Measurements from ENCODE around the gene SLC39A1. TPM values are rescaled to one million over a fixed set of nuclear protein-coding genes. Genes with fewer than 3 reads are reported as not detected.
A peak's percentile ranks its signal among the peaks of the same experiment; 100 is the strongest.

SLC39A1 gene
- total and polyA plus RNA-seq, 9 of the 15 experiments (the other 6 are each of a cell fraction or from before 2014, with no cell fraction given), result 9.9 to 81.1 (median 62.7) TPM

- TF ChIP-seq SMARCA4 (IDR thresholded peaks at IDR 0.05) (peak; percentile 44; the same call in 1 of the 2 replicates), ZNF584 (CRISPR knock-in tag; IDR thresholded peaks at IDR 0.05; ENCODE audit: low read depth) (no peak), KDM5B (IDR thresholded peaks at IDR 0.05; ENCODE audit: insufficient replicate concordance, low read depth, low read length) (no peak), FUS (optimal IDR thresholded peaks at IDR 0.05; ENCODE audit: low read depth, low read length) (no peak), ADNP (tag; IDR thresholded peaks at IDR 0.05) (no peak), MIER1 (IDR thresholded peaks at IDR 0.05; ENCODE audit: low read depth) (no peak), ZNF639 (CRISPR knock-in tag; conservative IDR thresholded peaks at IDR 0.05 in 1 of 2, IDR thresholded peaks at IDR 0.05 in 1 of 2) (no peak), GTF3C2 (IDR thresholded peaks at IDR 0.05; ENCODE audit: borderline replicate concordance, extremely low read depth, insufficient read length) (no peak), SRSF1 (IDR thresholded peaks at IDR 0.05; ENCODE audit: low read depth, low read length) (no peak), CREB5 (CRISPR knock-in tag; IDR thresholded peaks at IDR 0.05) (no peak), YY1 (IDR thresholded peaks at IDR 0.05; ENCODE audit: borderline replicate concordance in 1 of 3, control insufficient read depth in 1 of 3, extremely low read depth in 1 of 3, insufficient read depth in 3 of 3, insufficient read length in 1 of 3, insufficient replicate concordance in 2 of 3, low read depth in 1 of 3, low read length in 2 of 3) (no peak), MTF1 (CRISPR knock-in tag; IDR thresholded peaks at IDR 0.05; ENCODE audit: borderline replicate concordance) (no peak), EGR1 (conservative IDR thresholded peaks at IDR 0.05) (no peak), ZNF77 (CRISPR knock-in tag; IDR thresholded peaks at IDR 0.05) (no peak), ZNF511 (CRISPR knock-in tag; IDR thresholded peaks at IDR 0.05) (0 out of 2 replicates have a peak, but pooled peaks have one; percentile 34), SNAPC5 (CRISPR knock-in tag; IDR thresholded peaks at IDR 0.05) (no peak), FOXP1 (CRISPR knock-in tag; IDR thresholded peaks at IDR 0.05) (no peak), DLX4 (CRISPR knock-in tag; IDR thresholded peaks at IDR 0.05) (no peak)
These were observed 978 bp downstream of the SLC39A1 start (continued) for GRCh38 chr1:153962088-153963029.
